ENCODE data around the gene HIGD1C.

- TF ChIP-seq CTCF (IDR thresholded peaks at IDR 0.05) (no peak), POLR2A (IDR thresholded peaks at IDR 0.05) (no peak)
Measured at GRCh38 chr12:50991291-50991690, 38.9 kb downstream of the HIGD1C start.

All from thyroid gland (tissue), 4 donors.